ENCODE measurements around the gene GPA33.

The GPA33 gene

GRCh38 chr1:167088746-167089417 is 1.3 kb downstream of the GPA33 start:
- DNase-seq (ENCODE audit: low read depth, low spot score): peak; percentile 58

- DNase-seq (ENCODE audit: low read depth, low spot score): no peak
These were observed 3.4 kb downstream of the GPA33 start for GRCh38 chr1:167086768-167087167.

- no peak for DNase-seq (ENCODE audit: low read depth, low spot score)
These were observed 4.1 kb downstream of the GPA33 start for GRCh38 chr1:167086033-167086432.

- DNase-seq (ENCODE audit: low read depth, low spot score): no peak
These were observed 5.4 kb downstream of the GPA33 start for GRCh38 chr1:167084757-167085156.

- no peak for DNase-seq (ENCODE audit: low read depth, low spot score)
These were observed 6.3 kb downstream of the GPA33 start for GRCh38 chr1:167083871-167084270.

- DNase-seq (ENCODE audit: low read depth, low spot score): no peak
These were observed 7.0 kb downstream of the GPA33 start for GRCh38 chr1:167083066-167083665.

- peak; percentile 46 for DNase-seq (ENCODE audit: low read depth, low spot score)
These were observed 7.6 kb downstream of the GPA33 start for GRCh38 chr1:167082511-167083027.

GRCh38 chr1:167081594-167082156 is 8.5 kb downstream of the GPA33 start:
- no peak for DNase-seq (ENCODE audit: low read depth, low spot score)

- DNase-seq (ENCODE audit: low read depth, low spot score): no peak
These were observed 12.3 kb downstream of the GPA33 start for GRCh38 chr1:167077868-167078210.

- DNase-seq (ENCODE audit: low read depth, low spot score): no peak
These were observed 12.9 kb downstream of the GPA33 start for GRCh38 chr1:167077128-167077867.

GRCh38 chr1:167076136-167076710 is 14.0 kb downstream of the GPA33 start:
- DNase-seq (ENCODE audit: low read depth, low spot score): no peak

- no peak for DNase-seq (ENCODE audit: low read depth, low spot score)
These were observed 18.9 kb downstream of the GPA33 start for GRCh38 chr1:167071286-167071685.

GRCh38 chr1:167068761-167069160 is 21.4 kb downstream of the GPA33 start:
- no peak for DNase-seq (ENCODE audit: low read depth, low spot score)

- no peak for DNase-seq (ENCODE audit: low read depth, low spot score)
These were observed 22.3 kb downstream of the GPA33 start for GRCh38 chr1:167067904-167068303.

- DNase-seq (ENCODE audit: low read depth, low spot score): peak; percentile 92
These were observed 23.6 kb downstream of the GPA33 start for GRCh38 chr1:167066333-167067122.

- DNase-seq (ENCODE audit: low read depth, low spot score): no peak
These were observed 24.7 kb downstream of the GPA33 start for GRCh38 chr1:167065471-167065870.

GRCh38 chr1:167064621-167065020 is 25.6 kb downstream of the GPA33 start:
- no peak for DNase-seq (ENCODE audit: low read depth, low spot score)

- no peak for DNase-seq (ENCODE audit: low read depth, low spot score)
These were observed 29.1 kb downstream of the GPA33 start for GRCh38 chr1:167061073-167061464.

GRCh38 chr1:167060141-167061072 is 29.8 kb downstream of the GPA33 start:
- peak; percentile 19 for DNase-seq (ENCODE audit: low read depth, low spot score)

GRCh38 chr1:167059809-167060107 is 30.4 kb downstream of the GPA33 start:
- no peak for DNase-seq (ENCODE audit: low read depth, low spot score)
